ENCODE data around the gene SYCE3.

- TF ChIP-seq ZNF398 (CRISPR knock-in tag; IDR thresholded peaks at IDR 0.05) (no peak), MTA3 (IDR thresholded peaks at IDR 0.05; ENCODE audit: borderline replicate concordance) (no peak), IRF2 (CRISPR knock-in tag; IDR thresholded peaks at IDR 0.05) (no peak), STAT5B (CRISPR knock-in tag; IDR thresholded peaks at IDR 0.05) (no peak), EZH2 (IDR thresholded peaks at IDR 0.05; ENCODE audit: borderline replicate concordance, low read depth, low read length) (no peak), PCBP2 (IDR thresholded peaks at IDR 0.05; ENCODE audit: low read depth, low read length, poor library complexity, severe bottlenecking) (no peak), POLR2A (conservative IDR thresholded peaks at IDR 0.05) (no peak), ZNF384 (IDR thresholded peaks at IDR 0.05; ENCODE audit: low read depth, low read length) (no peak), TCF7 (IDR thresholded peaks at IDR 0.05; ENCODE audit: borderline replicate concordance) (no peak), XRCC3 (IDR thresholded peaks at IDR 0.05) (no peak), CEBPB (tag; IDR thresholded peaks at IDR 0.05) (no peak)
- TF ChIP-seq, protein P1, sequence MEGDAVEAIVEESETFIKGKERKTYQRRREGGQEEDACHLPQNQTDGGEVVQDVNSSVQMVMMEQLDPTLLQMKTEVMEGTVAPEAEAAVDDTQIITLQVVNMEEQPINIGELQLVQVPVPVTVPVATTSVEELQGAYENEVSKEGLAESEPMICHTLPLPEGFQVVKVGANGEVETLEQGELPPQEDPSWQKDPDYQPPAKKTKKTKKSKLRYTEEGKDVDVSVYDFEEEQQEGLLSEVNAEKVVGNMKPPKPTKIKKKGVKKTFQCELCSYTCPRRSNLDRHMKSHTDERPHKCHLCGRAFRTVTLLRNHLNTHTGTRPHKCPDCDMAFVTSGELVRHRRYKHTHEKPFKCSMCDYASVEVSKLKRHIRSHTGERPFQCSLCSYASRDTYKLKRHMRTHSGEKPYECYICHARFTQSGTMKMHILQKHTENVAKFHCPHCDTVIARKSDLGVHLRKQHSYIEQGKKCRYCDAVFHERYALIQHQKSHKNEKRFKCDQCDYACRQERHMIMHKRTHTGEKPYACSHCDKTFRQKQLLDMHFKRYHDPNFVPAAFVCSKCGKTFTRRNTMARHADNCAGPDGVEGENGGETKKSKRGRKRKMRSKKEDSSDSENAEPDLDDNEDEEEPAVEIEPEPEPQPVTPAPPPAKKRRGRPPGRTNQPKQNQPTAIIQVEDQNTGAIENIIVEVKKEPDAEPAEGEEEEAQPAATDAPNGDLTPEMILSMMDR (IDR thresholded peaks at IDR 0.05 in 2 of 3, conservative IDR thresholded peaks at IDR 0.05 in 1 of 3; ENCODE audit: insufficient read depth in 2 of 3, low read depth in 1 of 3, low read length in 3 of 3) = no peak
Observed at GRCh38 chr22:50609599-50609998, 46.9 kb upstream of the SYCE3 start.

Data from K562 (cell line).